VCaP (cell line): ENCODE results near the gene UBQLN4.

Experiments used
- H3K27ac ChIP-seq: fragments of 450-650 bp; 2 replicates; pipeline ENCODE4 v1.5.1; 2017
- TF ChIP-seq, protein P1 (sequence below): fragments of 450-650 bp; conservative IDR thresholded peaks from 2 replicates; pipeline ENCODE4 v1.5.1; 2017; ENCODE audit warnings: mild to moderate bottlenecking, moderate library complexity

UBQLN4 gene

DNA sequence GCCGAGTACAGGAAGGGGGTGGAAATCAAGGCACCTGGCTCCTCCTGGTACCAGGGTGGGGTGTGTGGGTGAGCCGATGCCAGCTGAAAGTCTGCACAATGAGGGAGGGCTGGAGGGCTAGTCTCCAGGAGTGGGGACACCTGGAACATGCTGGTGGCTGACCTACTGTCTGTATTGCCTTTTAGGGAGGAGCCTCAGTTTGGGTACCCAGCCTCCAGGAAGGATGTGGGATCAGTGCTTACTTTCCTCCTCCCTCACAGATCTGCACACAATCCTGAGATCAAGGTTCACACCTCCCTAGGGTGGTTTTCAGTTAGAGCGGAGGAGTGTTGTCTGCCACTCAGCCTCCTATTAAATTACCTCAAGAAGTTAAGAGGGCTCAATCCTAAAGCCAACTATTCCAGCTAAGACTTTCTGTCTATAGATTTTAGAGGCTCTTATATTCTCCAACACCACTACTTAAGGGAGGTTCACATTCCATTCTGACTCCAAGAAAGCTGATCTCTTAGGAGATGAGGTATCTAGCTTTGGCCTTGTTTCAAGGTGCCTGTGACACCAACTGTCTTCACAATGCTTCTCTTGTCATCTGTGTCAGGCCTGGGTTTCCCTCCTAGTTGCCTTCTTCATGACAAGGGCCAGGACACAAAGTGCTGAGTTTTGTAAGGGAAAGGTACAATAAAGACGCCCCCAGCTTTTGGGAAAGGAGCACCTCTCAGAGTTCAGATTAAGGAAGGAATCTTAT is 48.6 kb downstream of the UBQLN4 start:
- TF ChIP-seq, protein P1, sequence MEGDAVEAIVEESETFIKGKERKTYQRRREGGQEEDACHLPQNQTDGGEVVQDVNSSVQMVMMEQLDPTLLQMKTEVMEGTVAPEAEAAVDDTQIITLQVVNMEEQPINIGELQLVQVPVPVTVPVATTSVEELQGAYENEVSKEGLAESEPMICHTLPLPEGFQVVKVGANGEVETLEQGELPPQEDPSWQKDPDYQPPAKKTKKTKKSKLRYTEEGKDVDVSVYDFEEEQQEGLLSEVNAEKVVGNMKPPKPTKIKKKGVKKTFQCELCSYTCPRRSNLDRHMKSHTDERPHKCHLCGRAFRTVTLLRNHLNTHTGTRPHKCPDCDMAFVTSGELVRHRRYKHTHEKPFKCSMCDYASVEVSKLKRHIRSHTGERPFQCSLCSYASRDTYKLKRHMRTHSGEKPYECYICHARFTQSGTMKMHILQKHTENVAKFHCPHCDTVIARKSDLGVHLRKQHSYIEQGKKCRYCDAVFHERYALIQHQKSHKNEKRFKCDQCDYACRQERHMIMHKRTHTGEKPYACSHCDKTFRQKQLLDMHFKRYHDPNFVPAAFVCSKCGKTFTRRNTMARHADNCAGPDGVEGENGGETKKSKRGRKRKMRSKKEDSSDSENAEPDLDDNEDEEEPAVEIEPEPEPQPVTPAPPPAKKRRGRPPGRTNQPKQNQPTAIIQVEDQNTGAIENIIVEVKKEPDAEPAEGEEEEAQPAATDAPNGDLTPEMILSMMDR, result no peak
- H3K27ac ChIP-seq, result no peak overlapping the region

DNA sequence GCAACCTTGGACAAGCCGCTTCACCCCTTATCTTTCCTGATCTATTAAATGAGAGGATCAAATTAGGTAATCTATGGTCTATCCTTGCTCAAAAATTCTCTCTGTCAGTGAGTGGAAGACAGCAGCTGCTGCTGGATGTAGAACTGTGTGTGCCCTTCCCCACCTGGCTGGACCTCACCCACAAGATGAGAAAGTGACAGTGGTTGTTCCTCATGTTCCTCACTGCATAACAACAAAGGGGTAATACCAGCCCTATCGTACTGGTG is 49.7 kb downstream of the UBQLN4 start:
- TF ChIP-seq, protein P1, result no peak
- no peak overlapping the region for H3K27ac ChIP-seq

DNA sequence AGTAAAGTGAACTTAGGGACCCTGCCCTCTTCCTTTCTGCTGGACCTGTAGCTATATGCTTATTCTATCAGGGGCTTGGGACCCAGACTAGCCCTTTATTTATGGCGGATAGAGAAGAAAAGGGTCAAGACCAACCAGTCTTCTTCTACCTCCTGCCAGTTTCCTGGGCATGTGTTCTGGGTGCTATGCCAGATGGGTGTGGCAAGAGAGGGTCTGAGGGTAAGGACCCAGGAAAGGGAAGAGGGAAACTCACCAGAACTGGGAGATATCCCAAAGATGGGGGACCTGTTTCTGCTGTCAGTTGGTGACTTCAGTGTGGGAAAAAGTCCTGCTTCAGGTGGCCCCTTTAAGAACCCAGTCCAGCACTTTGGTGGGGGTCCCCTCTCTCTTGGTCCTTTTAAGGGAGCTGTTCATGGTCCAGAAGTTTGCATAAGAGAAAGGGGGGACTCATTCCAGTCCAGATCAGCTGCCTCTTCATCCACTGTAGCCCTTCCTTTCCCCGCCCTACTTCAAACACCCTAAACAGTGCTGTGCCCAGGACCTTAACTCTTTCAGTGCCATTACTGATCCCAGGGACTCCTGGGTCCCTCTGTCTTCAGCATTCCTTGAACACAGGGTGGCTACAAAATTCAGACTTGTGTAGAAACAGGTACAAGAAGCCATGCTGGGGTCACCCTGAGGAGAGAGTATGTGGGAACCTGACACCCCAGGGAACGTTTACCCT is 51.2 kb downstream of the UBQLN4 start:
- no peak overlapping the region for H3K27ac ChIP-seq
- TF ChIP-seq, protein P1, result no peak

DNA sequence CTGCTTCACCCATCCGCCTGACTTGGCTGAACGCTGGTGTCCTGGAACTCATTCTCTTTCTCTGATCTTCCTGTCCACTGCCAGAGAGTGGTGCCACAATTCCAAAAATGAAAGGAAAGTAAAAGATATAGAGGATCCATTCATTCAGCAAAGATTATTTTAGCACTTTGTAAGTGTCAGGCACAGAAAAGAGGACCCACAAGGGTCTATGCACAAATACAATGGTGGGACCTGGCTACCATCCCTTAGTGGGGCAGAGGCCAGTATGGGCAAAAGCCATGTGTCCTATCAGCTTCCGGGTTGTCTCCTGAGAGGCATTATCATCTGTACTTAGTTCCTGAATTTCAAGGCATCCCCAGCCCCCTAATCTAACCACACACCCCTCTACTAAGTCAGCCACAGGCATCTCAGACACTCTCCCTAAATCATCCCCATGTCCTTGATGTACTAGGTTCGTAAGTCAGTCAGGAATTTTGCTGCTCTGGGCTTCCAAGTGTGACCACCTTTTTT is 51.9 kb downstream of the UBQLN4 start:
- H3K27ac ChIP-seq, result no peak overlapping the region
- TF ChIP-seq, protein P1, result no peak

DNA sequence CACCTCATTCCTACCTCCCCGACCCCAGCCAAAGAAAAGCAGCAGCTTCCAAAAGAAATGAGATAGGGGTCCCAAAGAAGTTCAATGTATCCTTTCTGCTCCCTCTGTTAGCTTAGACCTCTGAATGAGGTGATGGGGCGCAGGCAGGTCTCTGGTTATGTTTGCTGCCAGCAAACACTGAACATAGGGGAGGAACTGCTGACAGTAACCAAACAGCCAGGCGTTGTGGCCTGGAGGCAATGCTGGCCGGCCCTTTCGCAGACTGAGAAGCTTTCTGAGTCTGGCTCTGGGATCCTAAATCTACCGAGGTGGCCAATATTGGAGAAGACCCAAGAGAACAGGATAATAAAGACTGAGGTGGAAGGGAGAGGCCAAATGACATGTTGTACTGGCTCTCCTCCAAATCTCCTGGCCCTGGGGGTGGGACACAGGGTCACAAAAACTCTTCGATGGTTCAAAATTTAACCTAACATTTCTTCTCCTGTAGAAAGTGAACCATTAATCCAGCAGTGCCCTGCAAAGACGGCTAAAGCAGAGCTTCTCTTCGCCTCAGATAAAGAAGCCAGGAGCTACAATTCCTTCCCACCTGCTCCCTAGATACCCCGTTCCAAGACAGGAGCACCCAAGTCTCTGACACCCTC is 52.5 kb downstream of the UBQLN4 start:
- TF ChIP-seq, protein P1, result no peak
- H3K27ac ChIP-seq, result no peak overlapping the region

DNA sequence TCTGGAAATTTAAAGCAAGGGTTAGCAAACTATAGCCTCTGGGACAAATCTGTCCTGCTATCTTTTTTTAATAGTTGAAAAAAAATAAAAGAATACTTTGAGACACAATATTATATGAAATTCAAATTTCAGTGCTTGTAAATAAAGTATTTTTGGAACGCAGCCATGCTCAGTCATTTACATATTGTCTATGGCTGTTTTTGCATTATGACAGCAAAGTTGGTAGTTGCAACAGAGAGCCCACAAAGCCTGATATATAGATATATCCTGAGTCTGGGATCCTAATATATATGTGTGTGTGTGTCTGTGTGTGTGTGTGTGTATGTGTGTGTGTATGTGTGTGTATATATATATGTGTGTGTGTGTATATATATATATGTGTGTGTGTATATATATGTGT is 53.6 kb downstream of the UBQLN4 start:
- TF ChIP-seq, protein P1, result no peak
- H3K27ac ChIP-seq, result no peak overlapping the region

DNA sequence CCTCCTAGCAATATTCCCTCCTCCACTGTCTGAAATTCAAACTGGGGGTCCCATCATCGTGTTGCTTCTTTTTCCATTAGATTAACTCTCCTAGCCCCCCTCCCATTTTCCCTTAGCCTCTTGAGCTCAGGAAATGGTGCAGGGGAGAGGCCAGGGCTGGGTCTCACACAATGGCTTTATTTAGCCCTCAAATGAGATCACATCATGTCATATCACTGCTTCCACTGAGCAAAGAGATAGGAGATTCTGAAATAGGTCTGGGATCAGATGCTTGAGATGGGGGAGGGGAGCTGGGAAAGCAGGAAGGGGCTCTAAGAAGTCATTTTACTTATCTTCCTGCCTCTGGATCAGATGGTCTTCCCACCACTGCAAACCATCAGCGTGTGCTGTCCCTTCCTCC is 57.4 kb downstream of the UBQLN4 start:
- TF ChIP-seq, protein P1, result no peak
- H3K27ac ChIP-seq, result no peak overlapping the region
